HG03103 (cell line): ENCODE data around the gene LRRC9.
"Not testable (repeated sequence)": the region's sequence is repeated elsewhere in the genome, so short reads cannot be mapped to it uniquely, and the experiment has no call there.

Experiments used
- ATAC-seq: cut with Tn5 transposase; IDR thresholded peaks from one replicate; pipeline ENCODE4 v1.9.1; 2021; ENCODE audit warnings: low read depth; ENCODE audit not compliant: unreplicated experiment

Gene LRRC9

DNA sequence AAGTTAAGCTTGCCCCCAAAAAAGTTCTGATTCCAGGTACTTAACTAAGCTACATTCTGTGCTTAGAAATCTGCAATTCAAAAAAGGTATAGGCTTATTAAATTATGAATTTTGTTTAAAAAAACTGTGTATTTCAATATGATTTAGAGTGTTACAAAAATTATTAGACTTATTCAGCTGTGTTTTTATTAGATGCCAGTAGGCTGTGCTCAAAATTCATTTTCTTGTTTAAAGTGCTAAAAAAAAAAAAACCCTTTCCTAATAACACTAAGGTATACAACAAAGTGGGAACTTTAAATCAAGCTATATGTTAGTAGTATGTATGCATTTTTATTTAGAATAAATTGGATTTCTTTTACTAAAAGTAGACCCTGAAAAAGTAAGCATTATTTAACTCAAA is 25.0 kb downstream of the LRRC9 start:
- no peak for ATAC-seq

DNA sequence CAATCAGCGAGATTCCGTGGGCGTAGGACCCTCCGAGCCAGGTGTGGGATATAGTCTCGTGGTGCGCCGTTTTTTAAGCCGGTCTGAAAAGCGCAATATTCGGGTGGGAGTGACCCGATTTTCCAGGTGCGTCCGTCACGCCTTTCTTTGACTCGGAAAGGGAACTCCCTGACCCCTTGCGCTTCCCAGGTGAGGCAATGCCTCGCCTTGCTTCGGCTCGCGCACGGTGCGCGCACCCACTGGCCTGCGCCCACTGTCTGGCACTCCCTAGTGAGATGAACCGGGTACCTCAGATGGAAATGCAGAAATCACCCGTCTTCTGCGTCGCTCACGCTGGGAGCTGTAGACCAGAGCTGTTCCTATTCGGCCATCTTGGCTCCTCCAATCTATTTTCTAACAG is 32.2 kb downstream of the LRRC9 start:
- ATAC-seq = not testable (repeated sequence)

DNA sequence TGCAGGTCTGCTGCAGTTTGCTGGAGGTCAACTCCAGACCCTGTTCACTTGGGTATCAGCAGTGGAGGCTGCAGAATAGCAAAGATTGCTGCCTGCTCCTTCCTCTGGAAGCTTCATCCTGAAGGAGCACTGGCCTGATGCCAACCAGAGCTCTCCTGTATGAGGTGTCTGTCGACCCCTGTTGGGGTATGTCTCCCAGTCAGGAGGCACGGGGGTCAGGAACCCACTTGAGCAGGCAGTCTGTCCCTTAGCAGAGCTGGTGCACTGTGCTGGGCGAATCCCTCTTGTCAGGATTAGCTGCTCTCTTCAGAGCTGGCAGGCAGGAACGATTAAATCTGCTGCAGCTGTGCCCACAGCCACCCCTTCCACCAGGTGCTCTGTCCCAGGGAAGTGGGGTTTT is 37.9 kb downstream of the LRRC9 start:
- not testable (repeated sequence) for ATAC-seq

DNA sequence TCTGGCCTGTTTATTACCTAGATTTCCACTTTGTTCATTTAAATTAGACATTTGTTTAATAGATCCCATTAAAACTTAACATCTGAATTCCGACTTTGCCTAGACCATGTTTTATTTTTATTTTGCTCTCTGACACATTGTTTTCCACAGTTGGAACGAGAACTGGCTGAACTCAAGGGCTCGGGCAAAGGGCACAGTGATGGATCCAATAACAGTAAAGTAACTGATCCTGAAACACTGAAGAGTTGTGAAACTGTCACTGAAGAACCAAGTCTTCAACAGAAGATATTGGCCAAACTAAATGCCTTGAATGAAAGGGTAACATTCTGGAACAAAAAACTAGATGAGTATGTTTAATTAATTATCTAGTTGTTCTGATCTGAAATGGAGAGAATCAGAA is 39.7 kb downstream of the LRRC9 start:
- no peak for ATAC-seq

DNA sequence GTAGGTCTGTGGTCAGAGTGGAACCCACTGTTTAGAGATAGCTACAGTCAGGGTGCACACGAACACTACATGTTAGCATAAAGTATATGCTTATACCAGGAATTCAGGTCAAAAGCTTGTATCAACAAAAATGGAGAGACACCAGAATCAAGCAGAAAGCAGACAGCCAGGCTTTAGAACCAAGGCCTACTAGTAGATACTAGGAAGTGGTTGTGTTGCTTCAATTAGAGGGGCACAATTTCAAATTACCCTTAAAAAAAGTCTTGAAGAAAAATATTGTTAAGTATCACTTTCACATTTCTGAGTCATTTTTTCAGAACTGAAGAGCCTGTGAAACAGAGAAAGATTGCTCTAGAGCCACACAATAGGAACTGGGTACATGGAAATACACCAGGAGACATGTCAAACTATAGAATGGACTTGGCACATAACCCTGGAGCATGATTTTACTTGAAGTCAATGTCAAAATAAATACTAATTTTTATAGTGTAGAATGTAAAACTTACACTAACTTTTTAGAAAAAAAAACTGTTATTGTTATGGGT is 41.6 kb downstream of the LRRC9 start:
- ATAC-seq = peak; percentile 36

DNA sequence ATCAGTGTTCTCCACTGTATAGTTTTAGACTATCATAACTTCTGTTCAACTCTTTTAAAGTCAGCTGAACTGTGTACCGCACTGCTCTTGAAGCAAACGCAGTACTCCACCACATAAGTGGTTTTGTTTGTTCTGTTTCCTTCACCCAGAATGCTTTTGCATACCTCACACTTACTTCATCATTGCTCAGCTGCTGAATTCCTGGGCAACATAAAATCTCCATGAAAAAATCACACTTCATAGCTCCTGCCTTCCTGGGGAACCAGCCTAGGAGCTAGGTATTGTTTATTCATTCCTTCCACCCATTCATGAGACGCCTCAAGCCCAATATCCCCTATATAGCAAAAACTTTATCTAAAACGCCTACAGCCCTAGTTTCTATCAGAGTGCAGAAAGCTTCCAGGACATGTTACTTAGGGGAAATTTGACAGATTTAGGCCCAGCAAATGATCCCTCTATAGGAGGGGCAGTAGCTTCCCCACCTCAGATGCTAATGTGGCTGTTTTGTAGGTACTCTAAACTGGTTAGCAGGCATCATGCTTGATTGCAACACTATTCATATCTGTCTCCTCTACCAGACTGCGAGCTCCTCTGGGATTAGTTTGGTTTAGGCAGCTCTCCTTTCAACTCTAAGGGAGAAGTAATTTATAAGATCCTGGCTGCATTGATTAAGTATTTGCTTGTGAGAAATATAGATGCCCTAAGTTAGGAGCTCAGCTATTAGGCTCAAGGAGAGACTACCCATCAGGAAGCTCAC is 44.5 kb downstream of the LRRC9 start:
- peak; percentile 21 for ATAC-seq

DNA sequence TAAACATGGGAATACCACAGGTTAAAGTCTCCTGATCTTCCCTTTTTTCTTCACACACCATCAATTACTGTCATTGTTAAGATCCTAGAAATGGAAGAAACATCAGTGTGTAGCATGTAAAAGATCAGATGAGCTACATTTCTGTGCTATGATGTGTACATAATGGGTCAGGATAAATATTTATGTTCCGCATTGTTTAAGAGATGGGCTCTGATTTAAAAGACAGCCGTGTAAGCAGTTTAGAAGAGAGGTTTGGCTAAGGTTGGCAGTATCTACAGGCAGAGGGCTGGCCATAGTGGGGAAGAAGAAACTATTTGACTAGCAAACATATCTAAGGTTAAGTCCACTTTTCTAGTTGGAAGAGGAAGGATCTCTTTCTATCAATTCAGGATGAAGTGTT is 49.4 kb downstream of the LRRC9 start:
- no peak for ATAC-seq

DNA sequence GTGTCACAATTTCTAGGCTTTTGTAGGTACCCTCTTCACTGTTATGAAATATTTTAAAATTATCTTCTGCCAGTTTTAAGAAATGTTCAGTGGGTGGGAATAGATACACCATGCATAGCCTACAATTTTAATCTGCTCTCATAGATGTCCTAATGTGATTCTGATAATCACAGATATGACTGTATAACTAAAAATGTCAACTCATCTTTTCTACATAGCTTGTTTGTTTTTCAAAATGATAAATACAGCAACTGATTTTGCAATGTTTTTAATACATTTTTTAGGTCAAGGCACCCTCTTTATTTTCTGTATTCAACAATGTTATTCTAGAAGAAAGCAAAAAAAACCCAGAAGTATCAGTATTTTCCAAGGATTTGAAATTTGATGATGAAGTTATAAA is 61.6 kb downstream of the LRRC9 start:
- ATAC-seq = no peak

DNA sequence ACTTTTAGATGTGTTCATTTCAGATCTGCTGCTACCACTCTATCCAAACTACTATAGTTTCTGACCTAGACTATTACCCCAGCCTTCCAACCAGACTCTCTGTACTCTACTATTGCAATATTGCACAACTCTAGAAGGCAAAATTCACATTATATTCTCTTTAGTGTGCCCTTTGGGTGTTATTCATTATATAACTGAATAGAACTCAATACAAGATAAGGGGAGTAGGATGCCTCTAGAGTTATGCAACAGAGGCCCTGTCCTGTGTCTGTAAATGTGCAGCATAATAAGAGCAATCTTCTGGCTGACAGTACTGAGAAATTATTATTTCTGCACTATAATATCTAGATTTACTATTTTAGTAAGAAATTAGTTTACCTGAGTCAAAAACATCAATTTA is 63.1 kb downstream of the LRRC9 start:
- no peak for ATAC-seq

DNA sequence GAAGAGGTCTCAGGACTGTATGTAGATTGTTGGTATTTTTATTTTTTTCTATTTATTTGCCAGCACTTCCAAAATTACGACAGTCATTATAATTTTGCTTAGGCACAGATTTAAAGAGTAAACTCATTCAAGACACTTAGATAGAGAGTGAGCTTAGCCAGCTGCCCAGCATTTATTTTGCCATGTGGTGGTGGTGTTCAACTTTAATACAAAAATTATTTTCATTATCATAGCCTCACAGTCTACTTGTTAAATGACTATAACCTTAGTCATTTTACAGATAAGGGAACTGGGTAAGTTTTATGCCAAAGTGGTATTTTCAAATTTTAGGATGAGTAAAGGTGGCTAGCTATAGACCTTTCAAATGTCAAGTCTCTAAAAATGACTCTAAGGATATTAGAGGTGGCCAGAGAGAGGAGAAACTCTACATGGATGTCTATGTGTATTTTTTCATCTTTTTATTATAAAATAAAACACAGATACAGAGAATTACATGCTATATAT is 66.7 kb downstream of the LRRC9 start:
- ATAC-seq = no peak

DNA sequence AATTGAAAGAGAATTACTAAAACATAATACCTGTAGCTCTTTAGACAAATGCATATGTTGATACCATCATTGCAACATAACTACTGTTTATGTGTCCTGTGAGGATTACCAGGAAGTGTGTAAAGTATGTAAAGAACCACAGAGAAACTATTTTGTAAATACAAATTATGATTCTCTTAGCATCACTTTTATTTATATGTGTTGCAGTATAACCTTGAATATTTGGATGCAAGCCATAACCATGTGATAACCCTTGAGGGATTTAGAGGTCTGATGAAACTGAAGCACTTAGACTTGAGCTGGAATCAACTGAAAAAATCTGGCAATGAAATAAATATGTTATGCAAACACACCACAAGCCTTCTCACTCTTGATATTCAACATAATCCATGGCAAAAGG is 77.5 kb downstream of the LRRC9 start:
- ATAC-seq = no peak

DNA sequence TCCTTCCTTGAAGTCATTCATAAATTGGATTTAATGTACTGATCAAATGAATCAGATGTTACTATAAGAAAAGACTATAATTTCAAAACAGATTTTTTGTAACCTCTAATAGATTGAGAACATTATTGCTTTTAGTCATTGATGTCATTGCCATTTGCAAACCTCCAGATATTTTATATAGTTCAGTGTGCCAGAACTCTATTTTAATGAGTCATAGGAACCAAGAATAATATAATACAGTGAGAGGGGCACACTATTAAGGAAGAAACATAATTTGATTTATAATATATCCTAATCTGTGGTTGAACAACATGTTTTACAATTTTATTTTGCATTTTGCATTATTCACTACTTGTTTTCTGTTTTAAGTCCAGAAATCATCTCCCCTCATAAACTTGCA is 78.0 kb downstream of the LRRC9 start:
- ATAC-seq = no peak

DNA sequence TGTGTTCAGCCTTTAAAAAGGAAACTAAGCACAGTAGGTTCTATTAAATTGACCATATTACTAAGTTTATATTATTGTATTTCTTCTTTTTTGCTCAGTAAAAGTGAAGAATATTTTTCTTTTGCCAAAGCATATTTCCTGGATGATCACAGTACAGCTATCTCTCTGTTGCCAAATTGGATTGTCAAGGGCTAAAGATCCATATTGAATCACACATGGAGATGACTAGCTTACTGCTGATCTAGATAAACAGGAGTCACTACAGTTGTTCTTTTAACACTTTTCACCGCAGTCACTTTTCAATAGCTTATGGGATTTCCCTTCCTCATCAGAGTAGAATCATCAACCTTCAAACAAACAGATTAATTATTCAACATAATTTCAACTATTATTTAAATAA is 78.6 kb downstream of the LRRC9 start:
- no peak for ATAC-seq

DNA sequence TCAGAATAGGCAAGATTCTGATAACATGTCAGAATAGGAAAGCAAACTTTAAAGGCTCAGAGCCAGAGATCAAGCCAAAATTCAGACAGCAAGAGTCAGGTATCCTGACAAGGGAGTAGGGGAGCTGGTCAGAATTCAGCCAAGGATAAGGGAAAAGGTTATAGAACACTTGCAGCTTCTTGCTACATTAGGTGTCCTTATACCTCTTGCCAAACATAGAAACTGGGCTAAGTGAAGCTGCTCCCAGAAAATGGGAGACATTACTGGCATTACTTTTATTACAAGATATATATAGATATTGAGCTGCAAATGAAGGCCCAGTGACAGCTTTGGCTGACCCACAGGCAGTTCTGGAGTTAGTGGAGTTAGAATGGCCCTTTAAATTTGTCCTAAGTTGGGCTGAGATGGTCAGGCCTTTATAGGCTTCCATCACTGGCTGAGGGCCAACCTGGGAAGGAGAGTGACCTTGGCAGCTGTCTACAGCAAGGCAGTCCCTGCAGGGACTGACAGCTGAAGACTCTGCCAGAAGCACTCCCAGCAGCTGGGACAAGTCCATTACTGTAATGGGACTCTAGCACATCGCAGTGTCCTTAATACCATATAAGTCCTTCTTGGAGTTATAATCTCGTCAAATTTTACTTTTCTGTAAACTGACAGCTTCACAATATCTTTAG is 83.0 kb downstream of the LRRC9 start:
- ATAC-seq = no peak

DNA sequence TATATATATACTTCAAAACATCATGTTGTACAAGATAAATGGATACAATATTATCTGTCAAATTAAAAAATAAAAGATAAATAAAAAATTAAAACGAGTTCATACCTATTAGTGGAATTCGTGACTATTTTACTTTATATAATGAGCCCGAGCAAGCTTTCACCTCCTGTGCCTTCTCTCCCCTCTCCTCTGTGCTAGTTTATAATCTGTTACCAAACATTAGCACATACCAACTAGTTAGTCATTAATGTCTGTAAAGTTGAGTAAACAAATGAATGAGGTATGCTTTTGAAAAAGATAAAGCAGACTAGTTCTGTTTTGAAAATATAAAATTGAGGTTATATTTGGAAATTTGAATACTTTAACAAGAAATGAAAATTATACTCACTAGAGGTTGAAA is 84.0 kb downstream of the LRRC9 start:
- no peak for ATAC-seq

DNA sequence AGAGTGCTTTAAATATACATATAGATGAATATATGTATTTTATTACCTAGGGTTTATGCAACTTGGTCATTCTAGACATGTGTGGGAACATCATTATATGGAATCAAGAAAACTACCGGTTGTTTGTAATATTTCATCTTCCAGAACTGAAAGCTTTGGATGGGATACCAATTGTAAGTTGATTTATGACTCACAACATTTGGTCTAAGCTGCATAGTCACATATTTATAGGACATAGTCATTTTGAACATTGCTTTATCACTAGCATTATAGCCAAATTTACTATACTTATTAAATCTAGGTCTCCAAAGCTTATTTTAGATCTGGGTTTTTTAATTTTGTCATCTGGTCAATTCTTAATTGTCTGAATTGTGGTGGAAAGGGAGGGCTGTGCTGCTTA is 88.1 kb downstream of the LRRC9 start:
- no peak for ATAC-seq

DNA sequence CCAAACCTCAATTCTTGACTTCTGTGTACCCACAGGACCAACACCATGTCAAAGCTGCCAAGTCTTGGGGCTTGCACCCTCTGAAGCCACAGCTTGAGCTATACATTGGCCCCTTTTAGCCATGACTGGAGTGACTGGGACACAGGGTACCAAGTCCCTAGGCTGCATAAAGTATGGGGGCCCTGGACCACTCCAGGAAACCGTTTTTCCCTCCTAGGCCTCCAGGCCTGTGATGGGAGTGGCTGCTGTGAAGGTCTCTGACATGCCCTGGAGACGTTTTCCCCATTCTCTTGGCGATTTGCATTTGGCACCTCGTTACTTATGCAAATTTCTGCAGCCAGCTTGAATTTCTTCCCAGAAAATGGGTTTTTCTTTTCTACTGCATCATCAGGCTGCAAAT is 90.3 kb downstream of the LRRC9 start:
- ATAC-seq = not testable (repeated sequence)

DNA sequence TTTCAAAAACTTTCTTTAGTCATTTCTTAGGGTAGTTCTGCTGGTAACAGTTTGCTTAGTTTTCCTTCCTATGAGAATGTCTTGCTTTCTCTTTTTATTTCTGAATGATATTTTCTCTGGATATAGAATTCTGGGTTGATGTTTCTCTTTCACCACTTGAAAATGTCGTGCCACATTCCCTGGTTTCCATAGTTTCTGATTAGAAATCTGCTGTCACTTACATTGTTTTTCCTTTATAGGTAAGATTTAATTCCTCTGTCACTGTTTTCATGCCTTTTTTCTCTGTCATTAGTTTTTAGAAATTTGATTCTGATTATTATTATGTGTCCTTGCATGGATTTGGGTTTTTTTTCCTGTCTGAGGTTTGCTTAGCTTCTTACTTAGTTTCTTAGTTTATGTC is 94.5 kb downstream of the LRRC9 start:
- ATAC-seq = no peak

DNA sequence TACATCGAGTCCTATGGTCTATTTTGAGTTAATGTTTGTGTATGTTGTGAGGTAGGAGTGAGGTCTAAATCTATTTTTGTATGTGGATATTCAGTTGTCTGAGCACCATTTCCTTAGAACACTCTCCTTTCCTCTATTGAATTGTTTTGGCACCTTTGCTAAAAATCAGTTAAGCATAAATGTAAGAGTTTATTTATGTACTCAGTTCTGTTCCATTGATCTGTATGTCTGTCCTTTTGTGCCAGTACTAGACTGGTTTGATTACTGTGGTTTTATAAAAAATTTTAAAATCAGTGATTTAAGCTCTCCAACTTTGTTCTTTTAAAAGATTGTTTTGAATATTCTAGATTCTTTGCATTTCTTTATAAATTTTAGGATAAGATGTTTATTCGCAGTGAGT is 101.7 kb downstream of the LRRC9 start:
- no peak for ATAC-seq

DNA sequence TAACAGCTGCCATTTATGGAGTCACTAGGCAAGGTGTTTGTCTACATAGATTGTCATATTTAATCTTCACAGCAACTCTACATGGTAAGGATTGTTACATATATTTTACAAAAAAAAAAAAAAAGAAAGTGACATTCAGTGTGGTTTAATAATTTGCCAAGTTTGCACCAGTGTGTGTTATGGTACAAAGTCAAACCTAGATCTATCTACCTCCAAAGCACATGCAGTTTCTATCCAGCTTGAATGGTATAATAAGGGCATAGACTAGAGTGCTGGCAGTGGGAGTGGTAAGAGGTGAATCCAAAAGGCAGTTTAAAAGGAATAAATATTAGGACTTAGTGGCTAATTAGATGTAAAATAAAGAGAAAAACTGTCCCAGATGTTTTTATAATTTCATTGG is 105.6 kb downstream of the LRRC9 start:
- ATAC-seq = no peak

DNA sequence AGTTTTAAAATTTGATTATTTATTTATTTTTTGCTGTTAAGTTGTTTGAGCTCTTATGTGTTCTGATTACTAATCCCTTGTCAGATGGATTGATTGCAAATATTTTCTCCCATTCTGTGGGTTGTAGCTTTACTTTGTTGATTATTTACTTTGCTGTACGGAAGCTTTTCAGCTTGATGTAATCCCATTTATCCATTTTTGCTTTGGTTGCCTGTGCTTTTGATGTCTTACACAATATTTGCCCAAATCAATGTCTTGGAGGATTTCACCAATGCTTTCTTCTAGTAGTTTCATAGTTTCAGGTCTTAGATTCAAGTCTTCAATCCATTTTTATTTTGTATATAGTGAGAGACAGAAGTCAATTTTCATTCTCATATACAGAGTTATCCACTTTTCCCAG is 115.2 kb downstream of the LRRC9 start:
- ATAC-seq = no peak

DNA sequence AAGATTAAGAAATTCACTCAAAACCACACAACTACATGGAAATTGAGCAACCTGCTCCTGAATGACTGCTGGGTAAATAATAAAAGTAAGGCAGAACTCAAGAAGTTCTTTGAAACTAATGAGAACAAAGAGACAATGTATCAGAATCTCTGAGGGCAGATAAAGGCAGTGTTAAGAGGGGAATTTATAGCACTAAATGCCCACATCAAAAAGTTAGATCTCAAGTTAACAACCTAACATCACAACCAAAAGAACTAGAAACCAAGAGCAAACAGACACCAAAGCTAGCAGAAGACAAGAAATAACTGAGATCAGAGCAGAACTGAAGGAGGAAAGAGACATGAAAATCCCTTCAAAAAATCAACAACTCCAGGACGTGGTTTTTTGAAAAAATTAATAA is 128.0 kb downstream of the LRRC9 start:
- ATAC-seq = not testable (repeated sequence)
